ENCODE results near the gene PRSS8. TPM values are rescaled to one million over a fixed set of nuclear protein-coding genes. Genes with fewer than 3 reads are reported as not detected.

The PRSS8 gene
- polyA plus RNA-seq, 3 donors = 0.15 TPM; not detected in 2

GRCh38 chr16:31134091-31134571 is 1.4 kb downstream of the PRSS8 start:
- DNase-seq = peak; percentile 78 to 93 (median 82)
- peak overlapping the region in 1 of 3 experiments; percentile 8 for H3K4me3 ChIP-seq (replicated peaks in 1 of 3; ENCODE audit: low read depth in 2 of 3, low read length in 3 of 3)
- intact Hi-C loops (cut with micrococcal nuclease) = no loop called here
- no peak overlapping the region for H3K9ac ChIP-seq (ENCODE audit: insufficient read depth, low read length, poor library complexity, severe bottlenecking)
- H3K36me3 ChIP-seq (replicated peaks in 1 of 2; ENCODE audit: control insufficient read depth in 1 of 2, insufficient read depth in 2 of 2, low read length in 2 of 2) = peaks cover 23 to 32% of the 10 kb centered on the region in 2 donors
- H3K4me1 ChIP-seq (ENCODE audit: control insufficient read depth in 1 of 2, insufficient read depth in 2 of 2, low read length in 2 of 2) = peaks cover 45 to 63% of the 10 kb centered on the region in 2 donors
- H4K20me1 ChIP-seq (ENCODE audit: insufficient read depth, low read length) = no peaks in the 10 kb centered on the region
- no peaks in the 10 kb centered on the region for H3K9me3 Mint-ChIP-seq
- peaks cover 0 to 1% (median 1%) of the 10 kb centered on the region in 3 donors for H3K27me3 Mint-ChIP-seq (ENCODE audit: low read depth in 3 of 3)
- no peaks in the 10 kb centered on the region for H3K27me3 ChIP-seq (ENCODE audit: control insufficient read depth in 2 of 2, insufficient read depth in 2 of 2, low read length in 2 of 2)
- TF ChIP-seq CTCF (IDR thresholded peaks at IDR 0.05) = no peak
- no peak overlapping the region for H2AFZ ChIP-seq (ENCODE audit: insufficient read depth, low read depth, low read length, poor library complexity, severe bottlenecking)
- peak overlapping the region; percentile 60 to 91 (median 82) for H3K27ac Mint-ChIP-seq
- peaks cover 34 to 38% of the 10 kb centered on the region in 2 donors for H3K36me3 Mint-ChIP-seq
- peak overlapping the region in 1 of 2 donors; percentile 46 for H3K4me3 Mint-ChIP-seq
- H3K27ac ChIP-seq (ENCODE audit: low read depth in 1 of 2, low read length in 2 of 2) = peak overlapping the region; percentile 22 to 65
- 0% methylated on average over 2 of the region's 5 CpGs for WGBS (ENCODE audit: insufficient coverage)
- peaks cover 48% of the 10 kb centered on the region for H3K4me1 Mint-ChIP-seq
- no peaks in the 10 kb centered on the region for H3K79me2 ChIP-seq (ENCODE audit: insufficient read depth, low read length)
- H3K9me3 ChIP-seq (replicated peaks in 1 of 2; ENCODE audit: control insufficient read depth in 1 of 2, insufficient read depth in 1 of 2, low read length in 2 of 2) = no peaks in the 10 kb centered on the region
- H3K4me2 ChIP-seq (replicated peaks; ENCODE audit: extremely low read depth, low read length, poor library complexity, severe bottlenecking) = peak overlapping the region; percentile 25

- Histone ChIP-seq H3K9me3 (replicated peaks in 1 of 2; ENCODE audit: control insufficient read depth in 1 of 2, insufficient read depth in 1 of 2, low read length in 2 of 2) (no peaks in the 10 kb centered on the region), H3K4me1 (ENCODE audit: control insufficient read depth in 1 of 2, insufficient read depth in 2 of 2, low read length in 2 of 2) (peaks cover 56 to 70% of the 10 kb centered on the region in 2 donors), H3K4me3 (replicated peaks in 1 of 3; ENCODE audit: low read depth in 2 of 3, low read length in 3 of 3) (no peak overlapping the region), H3K36me3 (replicated peaks in 1 of 2; ENCODE audit: control insufficient read depth in 1 of 2, insufficient read depth in 2 of 2, low read length in 2 of 2) (peaks cover 23 to 32% of the 10 kb centered on the region in 2 donors), H3K9ac (ENCODE audit: insufficient read depth, low read length, poor library complexity, severe bottlenecking) (no peak overlapping the region), H4K20me1 (ENCODE audit: insufficient read depth, low read length) (no peaks in the 10 kb centered on the region), H3K4me2 (replicated peaks; ENCODE audit: extremely low read depth, low read length, poor library complexity, severe bottlenecking) (no peak overlapping the region), H2AFZ (ENCODE audit: insufficient read depth, low read depth, low read length, poor library complexity, severe bottlenecking) (no peak overlapping the region), H3K79me2 (ENCODE audit: insufficient read depth, low read length) (no peaks in the 10 kb centered on the region), H3K27me3 (ENCODE audit: control insufficient read depth in 2 of 2, insufficient read depth in 2 of 2, low read length in 2 of 2) (no peaks in the 10 kb centered on the region), H3K27ac (ENCODE audit: low read depth in 1 of 2, low read length in 2 of 2) (no peak overlapping the region)
- 94% methylated on average over 4 of the region's 6 CpGs for WGBS (ENCODE audit: insufficient coverage)
- Mint-ChIP-seq H3K36me3 (peaks cover 34 to 41% of the 10 kb centered on the region in 2 donors), H3K9me3 (no peaks in the 10 kb centered on the region), H3K4me1 (peaks cover 55% of the 10 kb centered on the region), H3K27ac (peak overlapping the region in 6 of 7 donors; percentile 3 to 89 (median 81)), H3K4me3 (no peak overlapping the region), H3K27me3 (ENCODE audit: low read depth in 3 of 3) (peaks cover 0 to 4% (median 1%) of the 10 kb centered on the region in 3 donors)
- intact Hi-C loops (cut with micrococcal nuclease) = no loop called here
- DNase-seq = no peak
- TF ChIP-seq CTCF (IDR thresholded peaks at IDR 0.05) = no peak
Observed at GRCh38 chr16:31133046-31133501, 2.5 kb downstream of the PRSS8 start.
